MCF 10A (cell line): ENCODE data around the gene WDFY4. TPM values are rescaled to one million over a fixed set of nuclear protein-coding genes. Genes with fewer than 3 reads are reported as not detected.

Experiments used
- BruUV-seq: library from RNA; stranded (reverse); fragments of 400-500 nt; replicated peaks from 2 replicates; lab custom pipeline; 2021; lab: Mats Ljungman, UMichigan
- CTCF ChIA-PET: fragments of 300-600 bp; sonication (Branson Sonifier 250); formaldehyde crosslinking; extraction: SDS; loops from one replicate; lab custom pipeline; 2021; ENCODE audit warnings: antibody characterized with exemption, inconsistent platforms; lab: Yijun Ruan, JAX
- POLR2A ChIA-PET: fragments of 300-600, 350-650 bp; sonication (Branson Sonifier 250); formaldehyde crosslinking; extraction: SDS; loops from one replicate; lab custom pipeline; 2020; ENCODE audit warnings: antibody characterized with exemption, inconsistent platforms; lab: Yijun Ruan, JAX
- DNase-seq: peaks from one replicate; pipeline ENCODE4 v3.0.0-alpha.2; 2018; ENCODE audit not compliant: unreplicated experiment
- H3K27ac Mint-ChIP-seq: one replicate; pipeline ENCODE4 v1.8.0; 2022; ENCODE audit warnings: mild to moderate bottlenecking, low read depth, mixed read lengths; ENCODE audit not compliant: unreplicated experiment
- H3K27me3 Mint-ChIP-seq: one replicate; pipeline ENCODE4 v1.8.0; 2022; ENCODE audit warnings: mixed read lengths; ENCODE audit not compliant: insufficient read depth, unreplicated experiment
- H3K36me3 Mint-ChIP-seq: one replicate; pipeline ENCODE4 v1.8.0; 2022; ENCODE audit warnings: mild to moderate bottlenecking, moderate library complexity, mixed read lengths; ENCODE audit not compliant: insufficient read depth, unreplicated experiment
- H3K4me1 Mint-ChIP-seq: one replicate; pipeline ENCODE4 v1.8.0; 2022; ENCODE audit warnings: mixed read lengths; ENCODE audit not compliant: insufficient read depth, unreplicated experiment
- H3K4me3 Mint-ChIP-seq: one replicate; pipeline ENCODE4 v1.8.0; 2022; ENCODE audit warnings: mild to moderate bottlenecking, moderate library complexity, mixed read lengths; ENCODE audit not compliant: unreplicated experiment
- H3K9me3 Mint-ChIP-seq: one replicate; pipeline ENCODE4 v1.8.0; 2022; ENCODE audit warnings: mixed read lengths; ENCODE audit not compliant: unreplicated experiment
- CTCF ChIP-seq: fragments of 200-600 bp; IDR thresholded peaks from one replicate; pipeline ENCODE4 v1.8.0; 2022; ENCODE audit warnings: antibody characterized with exemption, mild to moderate bottlenecking; ENCODE audit not compliant: unreplicated experiment
- intact Hi-C: fragments of 100-400 bp; cut with micrococcal nuclease; formaldehyde crosslinking; loops from 2 replicates; pipeline ENCODE4 v1.14.1; 2022
- total RNA-seq: library from RNA; stranded (reverse); gene quantifications from 2 replicates; pipeline ENCODE4 v1.2.3, GENCODE V29; 2022

Gene WDFY4
- total RNA-seq, 1 experiment from 2014 or later, result not detected

- DNase-seq, result no peak
- intact Hi-C loops, result no loop called here
- ChIA-PET CTCF (interaction anchor here (0.7 kb wide), 1 partner anchor 34 kb away, joined by 3 read pairs; no protein-coding TSS in a partner anchor), POLR2A (no interaction called here)
- H3K4me3 Mint-ChIP-seq, result no peak overlapping the region
- no peak for TF ChIP-seq CTCF
- H3K27ac Mint-ChIP-seq, result no peak overlapping the region
- H3K9me3 Mint-ChIP-seq, result no peaks in the 10 kb centered on the region
- H3K36me3 Mint-ChIP-seq, result no peaks in the 10 kb centered on the region
- no peaks in the 10 kb centered on the region for H3K4me1 Mint-ChIP-seq
- peaks cover 71% of the 10 kb centered on the region for H3K27me3 Mint-ChIP-seq
- no TSS peak for BruUV-seq
Observed at GRCh38 chr10:48906841-48907240, 222.2 kb downstream of the WDFY4 start.

DNA sequence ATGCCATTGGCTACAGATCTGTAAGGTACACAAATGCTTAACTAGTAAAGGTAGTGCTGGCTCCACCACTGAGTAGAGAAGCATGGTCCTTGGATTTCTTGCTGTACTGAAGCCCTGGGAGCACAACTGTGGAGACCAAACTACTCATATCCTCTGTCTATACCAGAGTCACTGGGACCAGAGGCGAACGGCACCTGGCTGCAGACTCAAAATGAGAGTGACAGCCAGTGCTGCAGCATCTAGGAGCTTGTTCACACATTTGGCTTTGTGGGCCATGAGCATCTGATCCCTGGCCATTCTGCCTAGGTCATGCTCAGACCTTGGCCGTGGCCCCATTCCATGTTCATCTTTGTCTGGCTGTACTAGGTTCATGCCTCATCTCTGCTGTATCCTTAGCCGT, 223.1 kb downstream of the WDFY4 start:
- Mint-ChIP-seq H3K27me3 (peaks cover 71% of the 10 kb centered on the region), H3K36me3 (no peaks in the 10 kb centered on the region), H3K27ac (no peak overlapping the region), H3K9me3 (no peaks in the 10 kb centered on the region), H3K4me3 (no peak overlapping the region), H3K4me1 (no peaks in the 10 kb centered on the region)
- BruUV-seq, result no TSS peak
- DNase-seq, result no peak
- no peak for TF ChIP-seq CTCF
- POLR2A ChIA-PET, result no interaction called here
- intact Hi-C loops, result no loop called here
- CTCF ChIA-PET, result interaction anchor here (0.7 kb wide), 1 partner anchor 106 kb away, joined by 3 read pairs; no protein-coding TSS in a partner anchor

DNA sequence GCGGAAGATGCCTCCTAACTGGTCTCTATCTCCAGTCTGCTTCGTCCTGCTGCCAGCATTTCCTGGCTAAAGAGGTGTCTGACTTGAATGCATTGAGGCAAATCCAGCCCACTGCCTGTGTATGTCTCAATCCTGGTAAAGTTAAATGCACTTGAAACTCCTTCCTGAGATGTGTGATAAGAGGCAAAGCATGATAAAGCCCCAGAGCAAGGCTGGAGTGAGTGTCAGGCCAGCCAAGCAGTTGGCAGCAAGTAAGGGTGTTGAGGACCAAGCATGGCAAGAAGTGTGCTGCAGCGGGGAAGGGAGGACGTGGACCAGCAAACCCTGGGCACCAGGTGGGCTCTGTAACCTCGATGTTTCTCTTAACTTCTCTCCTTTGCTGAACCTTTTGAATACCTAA, 225.9 kb downstream of the WDFY4 start:
- no peak for TF ChIP-seq CTCF
- intact Hi-C loops, result loop anchor here (5.0 kb wide), 1 partner anchor 48 kb away; no protein-coding TSS in a partner anchor
- ChIA-PET CTCF (interaction anchor here (1.2 kb wide), 1 partner anchor 251 kb away, joined by 4 read pairs; no protein-coding TSS in a partner anchor), POLR2A (no interaction called here)
- no TSS peak for BruUV-seq
- H3K4me1 Mint-ChIP-seq, result no peaks in the 10 kb centered on the region
- DNase-seq, result no peak
- peaks cover 77% of the 10 kb centered on the region for H3K27me3 Mint-ChIP-seq
- no peaks in the 10 kb centered on the region for H3K36me3 Mint-ChIP-seq
- no peak overlapping the region for H3K27ac Mint-ChIP-seq
- no peak overlapping the region for H3K4me3 Mint-ChIP-seq
- no peaks in the 10 kb centered on the region for H3K9me3 Mint-ChIP-seq

- ChIA-PET POLR2A (no interaction called here), CTCF (no interaction called here)
- Mint-ChIP-seq H3K4me1 (no peaks in the 10 kb centered on the region), H3K36me3 (no peaks in the 10 kb centered on the region), H3K27me3 (peaks cover 90% of the 10 kb centered on the region), H3K4me3 (no peak overlapping the region), H3K9me3 (no peaks in the 10 kb centered on the region), H3K27ac (no peak overlapping the region)
- no peak for TF ChIP-seq CTCF
- BruUV-seq, result no TSS peak
- no peak for DNase-seq
- intact Hi-C loops, result loop anchor here (5.0 kb wide), 1 partner anchor 51 kb away; no protein-coding TSS in a partner anchor
Observed at GRCh38 chr10:48913674-48914073, 229.0 kb downstream of the WDFY4 start.
